GM21717 (cell line): ENCODE results near the gene IQGAP2.
"Not testable (repeated sequence)": the region's sequence is repeated elsewhere in the genome, so short reads cannot be mapped to it uniquely, and the experiment has no call there.

Source experiments
- ATAC-seq: cut with Tn5 transposase; IDR thresholded peaks from one replicate; pipeline ENCODE4 v1.9.1; 2021; ENCODE audit warnings: mild to moderate bottlenecking, moderate library complexity; ENCODE audit not compliant: unreplicated experiment

IQGAP2 gene

GRCh38 chr5:76402886-76403765 lies at the start of gene IQGAP2:
Gene IQGAP2, plus strand, starts transcription at chr5:76403285. Its CDS starts 261 bp downstream, at chr5:76403546.
- ATAC-seq, result peak; percentile 60

- ATAC-seq, result no peak
Observed at GRCh38 chr5:76356887-76357286, 46.2 kb upstream of the IQGAP2 start.

GRCh38 chr5:76363352-76364225 lies 39.5 kb upstream of the IQGAP2 start:
- no peak for ATAC-seq

- ATAC-seq, result no peak
Observed at GRCh38 chr5:76364226-76364589, 38.9 kb upstream of the IQGAP2 start.

GRCh38 chr5:76365561-76365960 lies 37.5 kb upstream of the IQGAP2 start:
- ATAC-seq, result no peak

- ATAC-seq, result no peak
Observed at GRCh38 chr5:76366596-76366995, 36.5 kb upstream of the IQGAP2 start.

- ATAC-seq, result no peak
Observed at GRCh38 chr5:76367623-76368371, 35.3 kb upstream of the IQGAP2 start.

GRCh38 chr5:76368941-76369340 lies 34.1 kb upstream of the IQGAP2 start:
- no peak for ATAC-seq

- ATAC-seq, result not testable (repeated sequence)
Observed at GRCh38 chr5:76369668-76370067, 33.4 kb upstream of the IQGAP2 start.

GRCh38 chr5:76371960-76372322 lies 31.1 kb upstream of the IQGAP2 start:
- ATAC-seq, result no peak

- ATAC-seq, result no peak
Observed at GRCh38 chr5:76372323-76373054, 30.6 kb upstream of the IQGAP2 start.

- ATAC-seq, result no peak
Observed at GRCh38 chr5:76376148-76376865, 26.8 kb upstream of the IQGAP2 start.

- ATAC-seq, result no peak
Observed at GRCh38 chr5:76376866-76377230, 26.2 kb upstream of the IQGAP2 start.

GRCh38 chr5:76378355-76378754 lies 24.7 kb upstream of the IQGAP2 start:
- ATAC-seq, result no peak

GRCh38 chr5:76379316-76379715 lies 23.8 kb upstream of the IQGAP2 start:
- no peak for ATAC-seq

GRCh38 chr5:76379855-76380254 lies 23.2 kb upstream of the IQGAP2 start:
- ATAC-seq, result no peak

- ATAC-seq, result no peak
Observed at GRCh38 chr5:76380346-76381066, 22.6 kb upstream of the IQGAP2 start.

GRCh38 chr5:76383126-76383832 lies 19.8 kb upstream of the IQGAP2 start:
- no peak for ATAC-seq

GRCh38 chr5:76384189-76384588 lies 18.9 kb upstream of the IQGAP2 start:
- no peak for ATAC-seq
